NOMO-1 (cell line): ENCODE measurements around the gene SENP6.
A peak's percentile ranks its signal among the peaks of the same experiment; 100 is the strongest.
"Not testable (repeated sequence)": the region's sequence is repeated elsewhere in the genome, so short reads cannot be mapped to it uniquely, and the experiment has no call there.

Experiments used
- DNase-seq, 2 experiments: peaks; one replicate each; lab custom pipeline; 2025; ENCODE audit not compliant: unreplicated experiment in 2 of 2; lab: John Stamatoyannopoulos, UW

Gene SENP6

GRCh38 chr6:75601304-75602245, at the start of gene SENP6:
SENP6 (plus strand) TSS chr6:75601880; CDS start chr6:75602525, 645 bp downstream.
- peak; percentile 55 to 60 for DNase-seq

- no peak for DNase-seq
Observed at GRCh38 chr6:75556240-75556639, 45.4 kb upstream of the SENP6 start.

- DNase-seq: no peak
Observed at GRCh38 chr6:75557068-75557467, 44.6 kb upstream of the SENP6 start.

- peak in 1 of 2 experiments; percentile 20 for DNase-seq
Observed at GRCh38 chr6:75563032-75563431, 38.6 kb upstream of the SENP6 start.

GRCh38 chr6:75566137-75566767, 35.4 kb upstream of the SENP6 start:
- DNase-seq: no peak

- DNase-seq: no peak
Observed at GRCh38 chr6:75568100-75568499, 33.6 kb upstream of the SENP6 start.

- no peak for DNase-seq
Observed at GRCh38 chr6:75568965-75569364, 32.7 kb upstream of the SENP6 start.

- DNase-seq: not testable (repeated sequence)
Observed at GRCh38 chr6:75570671-75571070, 31.0 kb upstream of the SENP6 start.

- no peak for DNase-seq
Observed at GRCh38 chr6:75572072-75572471, 29.6 kb upstream of the SENP6 start.

- peak in 1 of 2 experiments; percentile 43 for DNase-seq
Observed at GRCh38 chr6:75579951-75580350, 21.7 kb upstream of the SENP6 start.

GRCh38 chr6:75581231-75581630, 20.4 kb upstream of the SENP6 start:
- DNase-seq: no peak

- DNase-seq: not testable (repeated sequence)
Observed at GRCh38 chr6:75584552-75584951, 17.1 kb upstream of the SENP6 start.

GRCh38 chr6:75588948-75589347, 12.7 kb upstream of the SENP6 start:
- DNase-seq: no peak

GRCh38 chr6:75590370-75590769, 11.3 kb upstream of the SENP6 start:
- no peak for DNase-seq

- not testable (repeated sequence) for DNase-seq
Observed at GRCh38 chr6:75596380-75596779, 5.3 kb upstream of the SENP6 start.

- DNase-seq: peak in 1 of 2 experiments; percentile 50
Observed at GRCh38 chr6:75600768-75601167, 912 bp upstream of the SENP6 start.

- DNase-seq: peak in 1 of 2 experiments; percentile 46
Observed at GRCh38 chr6:75602246-75603105, 796 bp downstream of the SENP6 start.

GRCh38 chr6:75603106-75603420, 1.4 kb downstream of the SENP6 start:
- no peak for DNase-seq

GRCh38 chr6:75604294-75604693, 2.6 kb downstream of the SENP6 start:
- DNase-seq: peak; percentile 48 to 65

- DNase-seq: no peak
Observed at GRCh38 chr6:75605635-75606034, 4.0 kb downstream of the SENP6 start.

GRCh38 chr6:75608304-75608703, 6.6 kb downstream of the SENP6 start:
- DNase-seq: no peak
